Stomach (tissue), 4 donors: ENCODE data around the gene SND1.

Experiments
- EP300 ChIP-seq: sonication (generic); formaldehyde crosslinking; IDR thresholded peaks from one replicate; pipeline ENCODE4 v1.6.1; 2017; ENCODE audit warnings: antibody characterized with exemption
- POLR2A ChIP-seq, 4 donors: fragments of 450-650 bp; IDR thresholded peaks; one replicate each; pipeline ENCODE4 v1.6.1; 2016; ENCODE audit warnings: antibody characterized with exemption in 4 of 4, control low read depth in 2 of 4, mild to moderate bottlenecking in 1 of 4, moderate library complexity in 1 of 4
- POLR2AphosphoS5 ChIP-seq, 3 donors: sonication (generic); formaldehyde crosslinking; IDR thresholded peaks; one replicate each; pipeline ENCODE4 v1.6.1; 2016; ENCODE audit warnings: antibody characterized with exemption in 3 of 3
- TF ChIP-seq, protein P1 (sequence below), 7 experiments: fragments of 450-650 bp in 4 of 7; fragments of 200-600 bp in 3 of 7; sonication (generic) in 3 of 7; IDR thresholded peaks; one replicate each; pipeline ENCODE4 v1.5.1; 2016 to 2019; ENCODE audit warnings: antibody characterized with exemption in 7 of 7, control low read depth in 2 of 7, mild to moderate bottlenecking in 1 of 7

DNA sequence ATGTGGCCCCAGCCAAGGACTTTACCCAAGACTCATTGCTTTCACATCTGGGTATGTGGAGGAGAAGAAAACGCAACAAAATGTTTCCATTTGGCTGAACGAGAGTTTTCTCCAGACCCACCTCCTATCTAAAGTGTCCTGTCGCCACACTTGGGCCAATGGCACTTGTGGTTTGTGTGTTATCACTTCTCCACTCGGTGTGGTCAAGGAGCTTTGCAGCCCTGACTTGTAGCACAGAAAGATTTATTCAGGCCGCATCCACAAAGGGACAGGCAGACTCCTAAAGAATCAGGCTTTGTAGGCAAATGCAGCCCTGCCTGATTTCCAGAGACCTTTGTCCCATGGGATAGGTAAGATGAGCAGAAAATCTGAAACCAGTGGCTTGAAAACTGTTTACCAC, 392.1 kb downstream of the SND1 start:
- TF ChIP-seq, protein P1, sequence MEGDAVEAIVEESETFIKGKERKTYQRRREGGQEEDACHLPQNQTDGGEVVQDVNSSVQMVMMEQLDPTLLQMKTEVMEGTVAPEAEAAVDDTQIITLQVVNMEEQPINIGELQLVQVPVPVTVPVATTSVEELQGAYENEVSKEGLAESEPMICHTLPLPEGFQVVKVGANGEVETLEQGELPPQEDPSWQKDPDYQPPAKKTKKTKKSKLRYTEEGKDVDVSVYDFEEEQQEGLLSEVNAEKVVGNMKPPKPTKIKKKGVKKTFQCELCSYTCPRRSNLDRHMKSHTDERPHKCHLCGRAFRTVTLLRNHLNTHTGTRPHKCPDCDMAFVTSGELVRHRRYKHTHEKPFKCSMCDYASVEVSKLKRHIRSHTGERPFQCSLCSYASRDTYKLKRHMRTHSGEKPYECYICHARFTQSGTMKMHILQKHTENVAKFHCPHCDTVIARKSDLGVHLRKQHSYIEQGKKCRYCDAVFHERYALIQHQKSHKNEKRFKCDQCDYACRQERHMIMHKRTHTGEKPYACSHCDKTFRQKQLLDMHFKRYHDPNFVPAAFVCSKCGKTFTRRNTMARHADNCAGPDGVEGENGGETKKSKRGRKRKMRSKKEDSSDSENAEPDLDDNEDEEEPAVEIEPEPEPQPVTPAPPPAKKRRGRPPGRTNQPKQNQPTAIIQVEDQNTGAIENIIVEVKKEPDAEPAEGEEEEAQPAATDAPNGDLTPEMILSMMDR (IDR thresholded peaks at IDR 0.05): no peak
- TF ChIP-seq POLR2AphosphoS5 (IDR thresholded peaks at IDR 0.05) (no peak), POLR2A (IDR thresholded peaks at IDR 0.05) (no peak), EP300 (no peak)
